GM12801 (cell line): ENCODE results near the gene MCL1.

ENCODE experiments used
- CTCF ChIP-seq: IDR thresholded peaks from one replicate; pipeline ENCODE4 v1.5.1; 2011; ENCODE audit warnings: control low read depth; ENCODE audit not compliant: insufficient read length; ENCODE audit errors: extremely low read depth

The MCL1 gene

GRCh38 chr1:150579110-150579944, at the start of gene MCL1:
Gene MCL1 (minus strand): TSS chr1:150579610. CDS start chr1:150579530, 80 bp downstream.
- no peak for TF ChIP-seq CTCF

- TF ChIP-seq CTCF: no peak
Observed at GRCh38 chr1:150628766-150629114, 49.3 kb upstream of the MCL1 start.

GRCh38 chr1:150627826-150628410, 48.5 kb upstream of the MCL1 start:
- no peak for TF ChIP-seq CTCF

GRCh38 chr1:150626150-150626549, 46.7 kb upstream of the MCL1 start:
- no peak for TF ChIP-seq CTCF

- TF ChIP-seq CTCF: no peak
Observed at GRCh38 chr1:150622303-150622975, 43.0 kb upstream of the MCL1 start.

GRCh38 chr1:150621497-150622302, 42.3 kb upstream of the MCL1 start:
- TF ChIP-seq CTCF: no peak

- no peak for TF ChIP-seq CTCF
Observed at GRCh38 chr1:150620919-150621318, 41.5 kb upstream of the MCL1 start.
